NCI-H2107 treated with DMSO at 0.1 percent for 48 hours (cell line): Measurements from ENCODE around the gene CYYR1.

Experiments
- DNase-seq: peaks from one replicate; lab custom pipeline; 2025; ENCODE audit not compliant: unreplicated experiment; lab: John Stamatoyannopoulos, UW

Gene CYYR1

GRCh38 chr21:26554365-26554764 lies 18.7 kb downstream of the CYYR1 start:
- DNase-seq, result no peak

GRCh38 chr21:26553898-26554297 lies 19.2 kb downstream of the CYYR1 start:
- DNase-seq, result no peak

GRCh38 chr21:26550326-26550725 lies 22.8 kb downstream of the CYYR1 start:
- no peak for DNase-seq

GRCh38 chr21:26546446-26547097 lies 26.5 kb downstream of the CYYR1 start:
- DNase-seq, result no peak

GRCh38 chr21:26544201-26544775 lies 28.8 kb downstream of the CYYR1 start:
- no peak for DNase-seq

GRCh38 chr21:26540651-26541050 lies 32.4 kb downstream of the CYYR1 start:
- no peak for DNase-seq

GRCh38 chr21:26539566-26539965 lies 33.5 kb downstream of the CYYR1 start:
- DNase-seq, result no peak

- DNase-seq, result no peak
Observed at GRCh38 chr21:26534517-26534916, 38.6 kb downstream of the CYYR1 start.

- DNase-seq, result no peak
Observed at GRCh38 chr21:26532208-26532607, 40.9 kb downstream of the CYYR1 start.

GRCh38 chr21:26529526-26529925 lies 43.6 kb downstream of the CYYR1 start:
- no peak for DNase-seq

GRCh38 chr21:26528882-26529281 lies 44.2 kb downstream of the CYYR1 start:
- no peak for DNase-seq

- no peak for DNase-seq
Observed at GRCh38 chr21:26522704-26523103, 50.4 kb downstream of the CYYR1 start.

- no peak for DNase-seq
Observed at GRCh38 chr21:26519142-26519541, 53.9 kb downstream of the CYYR1 start.

GRCh38 chr21:26515257-26515656 lies 57.8 kb downstream of the CYYR1 start:
- DNase-seq, result no peak

GRCh38 chr21:26513212-26513611 lies 59.9 kb downstream of the CYYR1 start:
- no peak for DNase-seq

GRCh38 chr21:26512664-26513063 lies 60.4 kb downstream of the CYYR1 start:
- no peak for DNase-seq

- no peak for DNase-seq
Observed at GRCh38 chr21:26508903-26509302, 64.2 kb downstream of the CYYR1 start.

- DNase-seq, result no peak
Observed at GRCh38 chr21:26506956-26507355, 66.1 kb downstream of the CYYR1 start.

- no peak for DNase-seq
Observed at GRCh38 chr21:26505211-26505610, 67.9 kb downstream of the CYYR1 start.

- no peak for DNase-seq
Observed at GRCh38 chr21:26503414-26503813, 69.7 kb downstream of the CYYR1 start.

- DNase-seq, result no peak
Observed at GRCh38 chr21:26501495-26502021, 71.5 kb downstream of the CYYR1 start.

- no peak for DNase-seq
Observed at GRCh38 chr21:26499495-26499894, 73.6 kb downstream of the CYYR1 start.
